Thoracic aorta (tissue), 2 donors: ENCODE results near the gene STK4. TPM values are rescaled to one million over a fixed set of nuclear protein-coding genes. Genes with fewer than 3 reads are reported as not detected.

Experiments used
- ATAC-seq: fragments of 150-250 bp; one replicate; pipeline ENCODE4 v1.8.0; 2017; ENCODE audit warnings: low read depth; ENCODE audit not compliant: insufficient number of reproducible peaks, low FRiP score
- DNase-seq: peaks from one replicate; pipeline ENCODE4 v3.0.0-alpha.2; 2020; ENCODE audit warnings: low spot score
- H3K27ac ChIP-seq, 2 donors: fragments of 200-600 bp; sonication (generic); 1 replicate in 1 of 2; 2 replicates in 1 of 2; pipeline ENCODE4 v1.5.1; 2016; ENCODE audit warnings: mild to moderate bottlenecking in 2 of 2, moderate library complexity in 2 of 2
- H3K27me3 ChIP-seq: fragments of 200-600 bp; sonication (generic); replicated peaks from 2 replicates; pipeline ENCODE4 v1.6.0; 2016; ENCODE audit warnings: mild to moderate bottlenecking; ENCODE audit not compliant: insufficient read depth
- H3K36me3 ChIP-seq: fragments of 200-600 bp; sonication (generic); one replicate; pipeline ENCODE4 v1.5.1; 2016
- H3K4me1 ChIP-seq, 2 donors: fragments of 200-600 bp; sonication (generic); 1 replicate in 1 of 2; 2 replicates in 1 of 2; pipeline versions ENCODE4 v1.5.1 to v1.6.0; 2016; ENCODE audit warnings: low read depth in 2 of 2, mild to moderate bottlenecking in 1 of 2; ENCODE audit not compliant: control insufficient read depth in 1 of 2
- H3K4me3 ChIP-seq: fragments of 200-600 bp; sonication (generic); 2 replicates; pipeline ENCODE4 v1.5.1; 2016; ENCODE audit warnings: mild to moderate bottlenecking
- H3K9me3 ChIP-seq: fragments of 200-600 bp; sonication (generic); 2 replicates; pipeline ENCODE4 v1.5.1; 2016
- total RNA-seq, 2 donors: library from RNA; depleted of rRNA; stranded (reverse); fragments of >200 nt; gene quantifications; one replicate each; pipeline versions ENCODE4 v1.1.0 to v1.2.3, GENCODE V29; 2016
- TF ChIP-seq, protein P1 (sequence below): fragments of 200-600 bp; sonication (generic); IDR thresholded peaks from one replicate; pipeline ENCODE4 v1.5.1; 2019; ENCODE audit warnings: antibody characterized with exemption

The STK4 gene
- total RNA-seq, 2 donors from 2014 or later = 30.3 to 47.9 TPM

DNA sequence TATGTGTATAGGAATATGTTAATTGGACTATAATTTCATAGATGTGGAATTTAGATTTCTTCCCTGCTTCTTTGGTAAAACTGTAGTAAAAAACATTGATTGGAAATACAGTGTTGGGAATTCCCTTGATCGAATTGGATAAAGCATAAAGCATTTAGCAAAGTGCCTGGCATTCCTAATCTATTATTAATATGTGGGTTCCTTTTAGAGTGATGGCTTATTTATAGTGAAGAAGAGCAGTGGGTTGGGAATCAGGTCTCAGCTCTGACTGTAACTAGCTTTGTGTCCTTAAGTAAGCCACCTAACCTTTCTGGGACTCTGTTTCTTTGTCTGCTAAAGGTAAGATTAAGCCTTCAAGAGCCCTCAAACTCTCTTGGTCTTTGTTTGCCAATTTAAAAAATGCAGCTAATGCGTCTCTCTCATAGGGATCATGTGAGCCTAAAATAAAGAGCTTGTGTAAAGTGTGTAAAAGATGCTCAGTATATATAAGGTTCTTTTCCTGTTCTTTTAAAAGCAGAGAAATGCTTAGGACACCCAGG lies 81.3 kb downstream of the STK4 start:
- Histone ChIP-seq H3K9me3 (no peaks in the 10 kb centered on the region), H3K27ac (no peak overlapping the region), H3K27me3 (no peaks in the 10 kb centered on the region), H3K36me3 (no peaks in the 10 kb centered on the region), H3K4me1 (peaks cover 0 to 4% of the 10 kb centered on the region in 2 donors), H3K4me3 (no peak overlapping the region)
- ATAC-seq = no peak
- no peak for DNase-seq
- TF ChIP-seq, protein P1, sequence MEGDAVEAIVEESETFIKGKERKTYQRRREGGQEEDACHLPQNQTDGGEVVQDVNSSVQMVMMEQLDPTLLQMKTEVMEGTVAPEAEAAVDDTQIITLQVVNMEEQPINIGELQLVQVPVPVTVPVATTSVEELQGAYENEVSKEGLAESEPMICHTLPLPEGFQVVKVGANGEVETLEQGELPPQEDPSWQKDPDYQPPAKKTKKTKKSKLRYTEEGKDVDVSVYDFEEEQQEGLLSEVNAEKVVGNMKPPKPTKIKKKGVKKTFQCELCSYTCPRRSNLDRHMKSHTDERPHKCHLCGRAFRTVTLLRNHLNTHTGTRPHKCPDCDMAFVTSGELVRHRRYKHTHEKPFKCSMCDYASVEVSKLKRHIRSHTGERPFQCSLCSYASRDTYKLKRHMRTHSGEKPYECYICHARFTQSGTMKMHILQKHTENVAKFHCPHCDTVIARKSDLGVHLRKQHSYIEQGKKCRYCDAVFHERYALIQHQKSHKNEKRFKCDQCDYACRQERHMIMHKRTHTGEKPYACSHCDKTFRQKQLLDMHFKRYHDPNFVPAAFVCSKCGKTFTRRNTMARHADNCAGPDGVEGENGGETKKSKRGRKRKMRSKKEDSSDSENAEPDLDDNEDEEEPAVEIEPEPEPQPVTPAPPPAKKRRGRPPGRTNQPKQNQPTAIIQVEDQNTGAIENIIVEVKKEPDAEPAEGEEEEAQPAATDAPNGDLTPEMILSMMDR = no peak

DNA sequence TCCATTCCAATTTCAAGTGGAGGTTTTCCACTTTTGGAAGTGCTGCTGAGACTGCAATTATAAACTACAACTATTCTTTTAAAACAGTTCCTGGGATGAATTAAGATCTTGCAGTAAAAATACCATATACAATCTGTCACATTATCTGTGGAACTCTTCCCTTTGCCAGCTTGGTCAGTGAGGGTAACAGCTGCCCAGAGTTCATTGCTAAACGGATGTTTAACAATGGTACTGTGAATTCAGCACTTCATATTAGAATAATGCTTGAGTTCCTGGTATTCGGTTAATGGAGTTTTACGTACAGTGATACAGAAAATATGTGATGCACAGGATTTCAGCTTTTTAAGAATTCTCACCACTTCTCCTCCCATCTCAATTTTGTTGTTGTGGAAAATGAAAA lies 83.1 kb downstream of the STK4 start:
- H3K4me3 ChIP-seq = no peak overlapping the region
- H3K27me3 ChIP-seq = no peaks in the 10 kb centered on the region
- H3K36me3 ChIP-seq = no peaks in the 10 kb centered on the region
- no peak for ATAC-seq
- peaks cover 8 to 20% of the 10 kb centered on the region in 2 donors for H3K4me1 ChIP-seq
- TF ChIP-seq, protein P1 = no peak
- no peak overlapping the region for H3K27ac ChIP-seq
- no peak for DNase-seq
- no peaks in the 10 kb centered on the region for H3K9me3 ChIP-seq

DNA sequence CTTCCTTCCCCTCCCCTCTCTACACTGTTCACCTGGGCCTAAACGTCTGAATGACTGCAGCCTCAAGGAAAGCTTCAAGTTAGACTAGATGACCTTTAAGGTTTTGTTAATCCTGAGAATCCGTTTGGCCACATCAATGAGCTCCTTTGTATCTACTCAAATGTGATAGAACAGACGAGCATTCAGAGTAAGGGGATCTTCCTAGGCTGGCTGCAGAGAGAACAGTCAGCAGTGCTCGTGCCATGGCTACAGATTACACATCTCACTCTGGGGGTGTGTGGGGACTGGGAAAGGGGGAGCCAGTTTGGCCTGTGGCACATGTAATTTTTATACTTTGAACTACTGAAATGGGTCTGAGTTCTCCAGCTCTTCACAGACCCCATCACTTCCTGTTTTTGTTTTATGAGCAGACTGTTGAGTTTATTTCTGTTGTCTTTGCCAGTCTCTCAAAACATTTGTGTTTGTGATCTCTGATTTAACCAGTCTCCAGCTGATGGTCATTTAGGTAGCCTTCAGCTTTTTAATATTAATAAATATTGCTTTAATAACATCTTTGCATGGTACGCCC lies 83.7 kb downstream of the STK4 start:
- DNase-seq = no peak
- H3K4me3 ChIP-seq = no peak overlapping the region
- H3K4me1 ChIP-seq = peaks cover 8 to 20% of the 10 kb centered on the region in 2 donors
- no peak for ATAC-seq
- H3K27ac ChIP-seq = no peak overlapping the region
- H3K27me3 ChIP-seq = no peaks in the 10 kb centered on the region
- no peaks in the 10 kb centered on the region for H3K9me3 ChIP-seq
- TF ChIP-seq, protein P1 = no peak
- no peaks in the 10 kb centered on the region for H3K36me3 ChIP-seq

DNA sequence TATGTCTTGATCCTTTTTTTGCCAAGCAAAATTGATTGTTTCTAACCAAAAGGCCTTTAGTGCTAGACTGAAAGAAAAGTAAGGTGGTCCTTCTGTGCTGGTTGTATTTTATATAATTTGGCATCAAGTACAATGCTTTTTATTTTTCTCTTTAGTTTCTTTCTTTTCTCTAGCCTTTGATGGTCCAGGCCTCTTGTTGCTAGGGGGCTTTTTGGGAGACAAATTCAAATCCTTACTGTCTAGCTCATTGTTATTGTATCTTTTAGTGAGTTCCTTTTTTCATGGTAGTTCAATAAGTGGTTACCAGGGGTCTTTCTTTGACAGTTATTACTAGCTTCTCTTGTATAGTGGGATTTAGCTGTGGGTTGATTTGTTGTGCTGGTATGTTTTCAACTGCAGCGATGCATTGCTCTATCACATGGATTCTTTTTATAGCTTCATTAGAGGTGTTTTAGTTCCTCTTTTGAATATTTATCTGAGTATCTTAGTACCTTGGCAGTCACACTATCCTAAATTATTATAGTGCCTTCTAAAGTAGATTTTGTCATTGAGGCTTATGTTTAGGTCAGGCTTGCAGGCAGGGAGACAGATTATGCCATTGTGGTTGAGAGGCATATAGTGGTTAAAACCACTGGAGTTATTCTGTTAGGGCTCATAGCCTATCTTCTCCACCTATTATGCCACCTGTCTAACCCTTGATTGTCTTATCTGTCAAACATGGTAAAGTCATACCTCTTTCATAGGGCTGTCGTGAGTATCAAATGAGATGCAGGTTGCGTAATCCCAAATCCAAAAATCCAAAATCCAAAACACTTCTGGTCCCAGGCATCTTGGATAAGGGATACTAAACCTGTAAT lies 85.1 kb downstream of the STK4 start:
- Histone ChIP-seq H3K9me3 (no peaks in the 10 kb centered on the region), H3K4me3 (no peak overlapping the region), H3K36me3 (no peaks in the 10 kb centered on the region), H3K27ac (no peak overlapping the region), H3K4me1 (peaks cover 8 to 20% of the 10 kb centered on the region in 2 donors), H3K27me3 (no peaks in the 10 kb centered on the region)
- ATAC-seq (no peak), DNase-seq (no peak)
- TF ChIP-seq, protein P1 = no peak

DNA sequence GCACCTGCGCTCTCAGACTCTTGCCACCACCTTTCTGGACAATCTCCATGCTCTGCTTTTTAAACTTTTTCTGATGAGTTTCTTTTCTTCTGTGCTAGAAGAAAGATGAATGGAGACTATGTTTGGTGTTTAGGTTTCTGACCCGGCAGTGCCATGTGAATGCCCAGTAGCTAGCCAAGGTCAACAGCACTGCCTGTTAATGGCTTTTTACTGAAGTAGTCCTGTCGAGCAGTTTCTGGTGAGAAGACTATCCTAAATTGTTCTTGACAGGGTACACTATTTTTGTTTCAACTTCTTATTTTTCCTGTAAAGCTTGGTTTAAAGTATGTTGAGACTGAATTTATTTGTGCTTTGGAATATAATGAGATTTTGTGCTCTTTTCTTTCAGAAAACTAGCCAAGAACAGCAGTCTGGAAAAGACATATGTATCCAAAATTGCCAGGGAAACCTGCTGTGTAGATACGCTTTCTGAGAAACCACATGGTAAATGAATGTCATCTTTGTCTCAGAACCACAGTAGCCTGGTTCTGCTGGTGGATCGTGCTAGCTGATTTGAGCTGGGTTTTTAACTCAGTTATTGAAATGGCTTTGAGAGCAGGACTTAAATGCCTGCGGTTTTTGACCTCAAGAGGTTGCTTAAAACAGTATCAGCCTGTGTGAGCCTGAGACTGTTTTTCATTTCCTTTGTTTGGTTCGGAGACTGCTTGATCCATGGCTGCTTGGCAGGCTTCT lies 86.6 kb downstream of the STK4 start:
- peaks cover 8 to 20% of the 10 kb centered on the region in 2 donors for H3K4me1 ChIP-seq
- TF ChIP-seq, protein P1 = no peak
- H3K27me3 ChIP-seq = no peaks in the 10 kb centered on the region
- no peak for DNase-seq
- no peak for ATAC-seq
- H3K36me3 ChIP-seq = no peaks in the 10 kb centered on the region
- peak overlapping the region in 1 of 2 donors; percentile 3 for H3K27ac ChIP-seq
- H3K9me3 ChIP-seq = no peaks in the 10 kb centered on the region
- no peak overlapping the region for H3K4me3 ChIP-seq
